PC-3 (cell line): ENCODE measurements around the gene KMT2C. TPM values are rescaled to one million over a fixed set of nuclear protein-coding genes. Genes with fewer than 3 reads are reported as not detected.

Experiments used
- ATAC-seq: fragments of 200-7000 bp; cut with Tn5 transposase; 2 replicates; pipeline ENCODE4 v1.9.1; 2020; ENCODE audit warnings: mild to moderate bottlenecking, moderate library complexity
- BruUV-seq: library from RNA; stranded (reverse); fragments of 400-500 nt; replicated peaks from 2 replicates; lab custom pipeline; 2021; lab: Mats Ljungman, UMichigan
- CTCF ChIA-PET: fragments of 300-600 bp; sonication (Branson Sonifier 250); formaldehyde crosslinking; loops from one replicate; lab custom pipeline; 2022; ENCODE audit warnings: antibody characterized with exemption; lab: Charles Lee
- POLR2A ChIA-PET: fragments of 300-600 bp; sonication (Branson Sonifier 250); formaldehyde crosslinking; loops from one replicate; lab custom pipeline; 2022; ENCODE audit warnings: antibody characterized with exemption; ENCODE audit not compliant: unreplicated experiment; lab: Charles Lee
- DNase-seq: peaks from one replicate; pipeline ENCODE4 v3.0.0-alpha.2; 2015
- H2AFZ ChIP-seq: fragments of 300-600 bp; sonication (generic); 2 replicates; pipeline ENCODE4 v1.6.0; 2016; ENCODE audit warnings: antibody characterized with exemption, low read length
- H3F3A ChIP-seq: fragments of 300-600 bp; sonication (generic); one replicate; pipeline ENCODE4 v1.6.0; 2017; ENCODE audit warnings: antibody characterized with exemption, low read length, control low read depth, mild to moderate bottlenecking; ENCODE audit not compliant: unreplicated experiment
- H3K27ac ChIP-seq: fragments of 300-600 bp; sonication (generic); 2 replicates; pipeline ENCODE4 v1.5.1; 2016; ENCODE audit warnings: mild to moderate bottlenecking, low read length
- H3K27me3 ChIP-seq: fragments of 300-600 bp; sonication (generic); 2 replicates; pipeline ENCODE4 v1.6.1; 2016; ENCODE audit warnings: low read length, mixed read lengths
- H3K36me3 ChIP-seq: fragments of 300-600 bp; sonication (generic); 2 replicates; pipeline ENCODE4 v1.6.1; 2016; ENCODE audit warnings: low read depth, mixed run types, low read length, mixed read lengths
- H3K4me1 ChIP-seq: fragments of 300-600 bp; sonication (generic); 2 replicates; pipeline ENCODE4 v1.5.1; 2016; ENCODE audit warnings: low read length; ENCODE audit not compliant: insufficient read depth
- H3K4me2 ChIP-seq: fragments of 300-600 bp; sonication (generic); 2 replicates; pipeline ENCODE4 v1.6.0; 2016; ENCODE audit warnings: low read length
- H3K4me3 ChIP-seq: fragments of 300-600 bp; sonication (generic); 2 replicates; pipeline ENCODE4 v1.5.1; 2016; ENCODE audit warnings: mild to moderate bottlenecking, low read length, mixed read lengths
- H3K79me2 ChIP-seq: fragments of 300-600 bp; sonication (generic); 2 replicates; pipeline ENCODE4 v1.6.1; 2017; ENCODE audit warnings: low read length, mixed read lengths
- H3K9ac ChIP-seq: fragments of 300-600 bp; sonication (generic); 2 replicates; pipeline ENCODE4 v1.6.0; 2016; ENCODE audit warnings: mild to moderate bottlenecking, low read length
- H3K9me2 ChIP-seq: fragments of 300-600 bp; sonication (generic); replicated peaks from 2 replicates; pipeline ENCODE4 v1.6.1; 2016; ENCODE audit warnings: mixed run types, low read length, mixed read lengths
- H3K9me3 ChIP-seq: fragments of 300-600 bp; sonication (generic); 2 replicates; pipeline ENCODE4 v1.6.1; 2016; ENCODE audit warnings: low read length, mixed read lengths
- H4K20me1 ChIP-seq: fragments of 300-600 bp; sonication (generic); 2 replicates; pipeline ENCODE4 v1.6.1; 2016; ENCODE audit warnings: low read length, mixed read lengths
- EZH2 ChIP-seq: fragments of 300-600 bp; sonication (generic); IDR thresholded peaks from one replicate; pipeline ENCODE4 v1.6.1; 2017; ENCODE audit warnings: antibody characterized with exemption, mild to moderate bottlenecking, low read length; ENCODE audit not compliant: unreplicated experiment
- EZH2phosphoT487 ChIP-seq: fragments of 300-600 bp; sonication (generic); IDR thresholded peaks from 2 replicates; pipeline ENCODE4 v1.6.1; 2018; ENCODE audit warnings: mild to moderate bottlenecking, antibody characterized with exemption, low read length, borderline replicate concordance
- intact Hi-C: fragments of 100-400 bp; cut with micrococcal nuclease; formaldehyde crosslinking; loops from 2 replicates; pipeline ENCODE4 v1.9.0; 2023
- total RNA-seq: library from RNA; depleted of rRNA; stranded (reverse); fragments of >200 nt; gene quantifications from 2 replicates; pipeline ENCODE4 v1.2.3, GENCODE V29; 2014
- TF ChIP-seq, protein P1 (sequence below): fragments of 300-600 bp; sonication (generic); conservative IDR thresholded peaks from 2 replicates; pipeline ENCODE4 v1.5.1; 2017; ENCODE audit warnings: antibody characterized with exemption, low read depth, mild to moderate bottlenecking, low read length

KMT2C gene
- total RNA-seq, 1 experiment from 2014 or later = 15.3 TPM

DNA sequence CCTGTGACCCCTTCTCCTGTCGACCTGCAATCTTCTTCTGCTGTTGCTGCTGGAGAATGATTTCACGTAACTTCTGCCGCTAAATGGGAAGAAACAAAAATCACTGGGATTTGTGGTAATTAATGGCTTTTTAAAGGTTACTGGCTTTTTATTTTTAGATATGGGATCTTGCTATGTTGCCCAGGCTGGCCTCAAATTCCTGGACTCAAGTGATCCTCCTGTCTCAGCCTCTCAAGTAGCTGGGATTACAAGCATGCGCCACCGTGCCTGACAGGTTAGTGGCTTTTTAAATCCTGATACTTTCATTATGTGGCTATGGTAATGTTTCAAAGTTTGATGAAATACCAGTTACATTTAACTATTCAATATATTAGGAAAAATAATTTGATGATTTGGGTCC lies 255.8 kb downstream of the KMT2C start:
- Histone ChIP-seq H3K27me3 (no peaks in the 10 kb centered on the region), H3K9me2 (no peaks in the 10 kb centered on the region), H3K27ac (no peak overlapping the region), H3K79me2 (no peaks in the 10 kb centered on the region), H3K4me3 (no peak overlapping the region), H3K4me2 (no peak overlapping the region), H3F3A (no peaks in the 10 kb centered on the region), H3K9me3 (no peaks in the 10 kb centered on the region), H3K36me3 (peaks cover 39% of the 10 kb centered on the region), H3K4me1 (no peaks in the 10 kb centered on the region), H2AFZ (no peak overlapping the region), H3K9ac (no peak overlapping the region), H4K20me1 (no peaks in the 10 kb centered on the region)
- ChIA-PET CTCF (no interaction called here), POLR2A (no interaction called here)
- ATAC-seq (no peak), DNase-seq (no peak)
- TF ChIP-seq, protein P1, sequence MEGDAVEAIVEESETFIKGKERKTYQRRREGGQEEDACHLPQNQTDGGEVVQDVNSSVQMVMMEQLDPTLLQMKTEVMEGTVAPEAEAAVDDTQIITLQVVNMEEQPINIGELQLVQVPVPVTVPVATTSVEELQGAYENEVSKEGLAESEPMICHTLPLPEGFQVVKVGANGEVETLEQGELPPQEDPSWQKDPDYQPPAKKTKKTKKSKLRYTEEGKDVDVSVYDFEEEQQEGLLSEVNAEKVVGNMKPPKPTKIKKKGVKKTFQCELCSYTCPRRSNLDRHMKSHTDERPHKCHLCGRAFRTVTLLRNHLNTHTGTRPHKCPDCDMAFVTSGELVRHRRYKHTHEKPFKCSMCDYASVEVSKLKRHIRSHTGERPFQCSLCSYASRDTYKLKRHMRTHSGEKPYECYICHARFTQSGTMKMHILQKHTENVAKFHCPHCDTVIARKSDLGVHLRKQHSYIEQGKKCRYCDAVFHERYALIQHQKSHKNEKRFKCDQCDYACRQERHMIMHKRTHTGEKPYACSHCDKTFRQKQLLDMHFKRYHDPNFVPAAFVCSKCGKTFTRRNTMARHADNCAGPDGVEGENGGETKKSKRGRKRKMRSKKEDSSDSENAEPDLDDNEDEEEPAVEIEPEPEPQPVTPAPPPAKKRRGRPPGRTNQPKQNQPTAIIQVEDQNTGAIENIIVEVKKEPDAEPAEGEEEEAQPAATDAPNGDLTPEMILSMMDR = no peak
- TF ChIP-seq EZH2 (no peak), EZH2phosphoT487 (no peak)
- intact Hi-C loops = no loop called here
- BruUV-seq = no TSS peak

DNA sequence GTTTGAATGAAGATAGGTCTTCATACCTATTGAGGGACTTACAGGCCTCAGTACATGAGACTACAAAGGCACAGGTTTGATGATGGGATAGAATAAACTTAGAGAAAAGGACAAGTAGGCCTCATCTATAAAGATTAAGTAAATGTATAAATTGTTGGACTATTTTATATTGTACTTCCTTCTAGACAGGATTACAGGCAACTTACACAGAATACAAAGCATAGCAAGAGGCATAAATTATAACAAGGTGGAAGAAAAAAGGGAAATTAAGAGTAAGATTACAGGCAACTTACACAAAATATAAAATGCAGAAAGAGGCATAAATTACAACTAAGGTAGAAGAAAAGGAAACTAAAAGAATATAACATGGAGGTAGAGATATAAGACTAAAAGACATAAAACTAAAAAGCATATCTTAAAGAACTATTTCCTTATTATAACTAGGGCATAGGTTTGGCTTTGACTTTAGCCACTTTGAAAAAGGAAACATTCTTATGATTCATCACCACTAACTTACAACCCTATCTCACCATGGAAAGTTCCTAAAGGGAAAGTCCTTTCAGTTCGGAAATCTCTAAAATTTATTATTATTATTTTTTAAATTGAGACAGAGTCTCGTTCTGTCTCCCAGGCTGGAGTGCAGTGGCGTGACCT lies 257.3 kb downstream of the KMT2C start:
- intact Hi-C loops = no loop called here
- Histone ChIP-seq H3K4me2 (no peak overlapping the region), H3K9me2 (no peaks in the 10 kb centered on the region), H3K27ac (no peak overlapping the region), H2AFZ (no peak overlapping the region), H3F3A (no peaks in the 10 kb centered on the region), H4K20me1 (no peaks in the 10 kb centered on the region), H3K4me3 (no peak overlapping the region), H3K27me3 (no peaks in the 10 kb centered on the region), H3K9me3 (no peaks in the 10 kb centered on the region), H3K79me2 (no peaks in the 10 kb centered on the region), H3K36me3 (peaks cover 39% of the 10 kb centered on the region), H3K4me1 (no peaks in the 10 kb centered on the region), H3K9ac (no peak overlapping the region)
- no TSS peak for BruUV-seq
- DNase-seq (no peak), ATAC-seq (peak; percentile 45; the same call in 1 of the 2 replicates)
- ChIA-PET POLR2A (no interaction called here), CTCF (no interaction called here)
- TF ChIP-seq EZH2phosphoT487 (no peak), EZH2 (no peak)
- TF ChIP-seq, protein P1 = no peak

DNA sequence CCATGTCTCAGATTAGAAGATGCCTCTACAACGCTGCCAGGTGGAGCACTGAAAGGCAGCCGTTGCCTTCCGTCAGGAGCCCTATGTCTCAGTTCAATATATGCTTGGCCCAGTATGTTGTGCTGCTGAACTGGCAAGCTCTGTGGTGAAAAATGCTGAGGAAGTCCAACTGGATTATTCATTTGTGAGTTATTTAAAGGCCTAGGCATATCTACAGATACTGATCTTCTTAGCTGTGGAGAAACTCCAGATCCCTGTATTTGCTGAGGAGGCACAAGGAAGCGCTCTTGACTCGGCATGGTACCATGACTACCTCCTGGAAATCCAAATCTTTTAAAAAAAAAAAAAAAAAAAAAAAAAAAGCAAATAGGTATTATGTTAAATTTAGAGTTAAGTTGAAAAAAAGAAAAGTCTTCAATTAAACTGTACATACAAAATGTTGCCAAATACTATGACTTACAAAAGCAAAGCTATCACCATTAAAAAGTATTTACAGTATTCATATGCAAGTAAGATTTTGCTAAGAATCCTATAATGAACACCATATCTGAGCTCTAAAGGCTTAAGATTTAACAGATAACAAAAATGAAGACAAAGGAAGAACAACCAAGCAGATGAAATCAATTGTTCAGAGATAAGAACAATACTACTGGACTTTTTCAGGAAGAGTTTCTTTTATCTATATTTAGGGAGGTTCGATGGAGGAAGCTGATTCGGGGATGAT lies 258.0 kb downstream of the KMT2C start:
- H3F3A ChIP-seq = no peaks in the 10 kb centered on the region
- H3K4me2 ChIP-seq = no peak overlapping the region
- ChIA-PET CTCF (no interaction called here), POLR2A (no interaction called here)
- H3K27me3 ChIP-seq = no peaks in the 10 kb centered on the region
- H3K9ac ChIP-seq = no peak overlapping the region
- H3K4me3 ChIP-seq = no peak overlapping the region
- intact Hi-C loops = no loop called here
- H2AFZ ChIP-seq = no peak overlapping the region
- no peaks in the 10 kb centered on the region for H3K4me1 ChIP-seq
- no peaks in the 10 kb centered on the region for H4K20me1 ChIP-seq
- TF ChIP-seq EZH2phosphoT487 (no peak), EZH2 (no peak)
- TF ChIP-seq, protein P1 = no peak
- no peak overlapping the region for H3K27ac ChIP-seq
- BruUV-seq = no TSS peak
- DNase-seq (no peak), ATAC-seq (no peak)
- peaks cover 39% of the 10 kb centered on the region for H3K36me3 ChIP-seq
- H3K9me2 ChIP-seq = no peaks in the 10 kb centered on the region
- H3K79me2 ChIP-seq = no peaks in the 10 kb centered on the region
- no peaks in the 10 kb centered on the region for H3K9me3 ChIP-seq
